CD4-positive, alpha-beta T cell treated with Interferon alpha-2 for 1 hour (primary cell): ENCODE measurements around the gene SCEL.
A peak's percentile ranks its signal among the peaks of the same experiment; 100 is the strongest.

Experiments used
- DNase-seq, 2 donors: peaks; one replicate each; pipeline ENCODE4 v3.0.0-alpha.2; 2020 to 2022

The SCEL gene

DNA sequence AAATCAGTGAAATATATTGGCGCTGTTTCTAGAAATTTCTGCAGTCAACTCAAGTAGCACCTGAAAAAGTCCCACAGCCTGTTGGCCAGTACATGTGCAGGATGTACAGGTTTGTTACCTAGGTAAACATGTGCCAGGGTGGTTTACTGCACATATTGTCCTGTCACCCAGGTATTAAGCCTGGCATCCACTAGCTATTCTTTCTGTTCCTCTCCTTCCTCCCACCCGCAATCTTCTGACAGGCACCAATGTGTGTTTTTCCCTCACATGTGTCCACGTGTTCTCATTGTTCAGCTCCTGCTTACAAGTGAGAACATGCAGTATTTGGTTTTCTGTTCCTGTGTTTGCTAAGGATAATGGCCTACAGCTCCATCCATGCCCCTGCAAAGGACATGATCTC lies 13.1 kb upstream of the SCEL start:
- DNase-seq: no peak

DNA sequence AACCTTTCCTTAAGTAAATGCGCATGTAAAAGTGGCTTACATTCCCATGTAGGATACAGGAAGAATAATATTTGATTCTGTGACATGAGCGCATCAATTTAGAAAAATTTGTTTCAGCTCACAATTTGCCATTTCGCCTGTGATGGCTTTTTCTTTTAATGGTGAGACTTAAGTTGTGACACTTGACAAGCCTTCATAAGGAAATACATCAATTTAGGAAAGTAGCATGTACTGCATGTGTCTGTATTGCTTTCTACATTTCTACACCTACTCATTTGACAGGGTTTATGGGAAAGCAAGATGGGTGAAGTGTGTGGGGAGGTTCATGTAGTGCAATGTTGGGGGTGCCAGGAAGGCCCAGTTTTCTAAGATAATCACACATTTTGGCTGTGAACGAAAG lies 12.1 kb upstream of the SCEL start:
- DNase-seq: no peak

DNA sequence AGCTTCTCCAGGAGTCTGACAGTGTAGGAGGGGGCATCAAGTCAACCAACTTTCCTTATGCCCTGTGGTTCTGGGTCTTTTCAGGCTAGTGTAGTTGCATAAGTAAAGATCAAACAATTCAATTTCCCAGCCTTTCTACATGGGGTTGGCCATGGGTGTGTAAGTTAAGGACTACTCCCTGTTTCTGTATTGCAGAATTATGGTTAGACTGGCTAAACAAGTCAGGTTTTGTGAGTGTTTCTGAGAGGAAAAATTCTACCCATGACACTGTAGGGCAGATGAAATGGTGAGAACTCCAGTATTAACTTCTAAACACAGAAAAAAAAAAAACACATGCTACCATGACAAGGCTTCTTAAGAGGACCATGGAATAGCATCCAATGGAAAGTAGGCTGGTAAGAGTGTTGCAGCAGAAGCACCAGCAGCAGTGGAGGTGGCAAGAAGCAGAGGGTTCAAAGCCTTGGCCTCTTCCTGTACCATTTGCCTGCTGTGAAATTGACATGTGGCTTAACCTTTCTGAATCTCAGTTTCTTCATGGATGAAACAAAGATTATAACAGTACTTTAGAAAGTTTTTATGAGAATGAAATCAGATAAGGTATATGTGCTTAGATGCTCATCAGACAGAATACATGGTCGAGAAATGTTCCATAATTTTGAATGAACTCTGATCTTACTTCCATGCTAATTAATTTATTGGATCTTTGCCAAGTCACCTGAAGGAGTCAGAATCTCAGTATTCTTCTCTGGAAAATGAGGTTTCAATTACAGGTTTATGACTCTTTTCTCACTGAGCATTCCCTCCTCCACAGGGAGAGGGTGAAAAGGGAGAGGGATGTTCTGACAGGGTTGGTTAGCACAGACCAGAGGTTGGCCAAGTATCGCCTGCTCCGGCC lies 11.4 kb upstream of the SCEL start:
- no peak for DNase-seq

DNA sequence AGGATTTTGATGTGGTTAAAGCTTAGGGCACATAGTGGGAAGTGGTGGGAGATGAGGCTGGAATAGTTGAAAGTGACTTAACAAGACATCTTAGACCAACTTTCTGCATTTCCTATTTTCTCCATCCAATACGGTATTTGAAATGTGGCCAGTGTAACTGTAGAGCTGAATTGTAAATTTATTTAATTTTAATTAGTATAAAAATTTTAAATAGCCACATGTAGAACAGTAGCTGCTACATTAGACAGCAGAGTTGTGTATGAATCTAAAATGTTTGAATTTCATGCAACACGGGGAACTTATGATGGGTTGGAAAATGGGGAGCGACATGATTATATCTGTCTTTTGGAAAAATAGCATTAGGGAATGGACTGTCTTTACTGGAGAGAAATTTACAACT lies 7.1 kb upstream of the SCEL start:
- no peak for DNase-seq

DNA sequence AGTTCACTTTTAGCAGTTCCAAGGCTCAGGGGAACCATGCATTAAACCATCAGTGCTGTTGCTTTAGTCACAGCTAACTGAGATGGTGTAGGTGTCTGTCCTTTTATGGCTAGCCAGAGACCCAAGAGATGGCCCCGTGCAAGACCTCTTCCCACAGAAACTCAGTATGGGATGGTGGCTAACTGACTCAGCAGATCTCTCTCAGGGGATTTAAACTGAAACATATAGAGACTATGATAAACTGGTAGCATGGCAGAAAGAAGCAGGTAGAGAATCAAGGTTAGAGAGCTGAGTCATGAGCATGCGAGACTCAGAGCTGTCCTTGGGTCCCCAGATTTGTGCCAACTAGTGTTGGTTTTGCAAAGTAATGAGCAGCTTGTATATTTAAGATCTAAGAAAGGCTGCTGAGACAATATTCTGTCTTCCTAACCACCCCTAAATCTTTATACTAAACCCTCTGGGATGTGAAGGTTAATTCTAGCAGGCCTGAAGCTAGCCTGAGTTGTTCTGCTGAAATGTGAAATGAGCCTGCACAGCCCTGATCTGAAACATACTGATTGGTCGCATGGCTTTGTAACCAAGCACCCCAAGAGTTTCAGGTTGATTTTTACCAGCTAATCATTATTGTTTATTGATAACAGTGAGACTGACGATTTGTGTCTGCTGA lies 6.5 kb upstream of the SCEL start:
- no peak for DNase-seq

DNA sequence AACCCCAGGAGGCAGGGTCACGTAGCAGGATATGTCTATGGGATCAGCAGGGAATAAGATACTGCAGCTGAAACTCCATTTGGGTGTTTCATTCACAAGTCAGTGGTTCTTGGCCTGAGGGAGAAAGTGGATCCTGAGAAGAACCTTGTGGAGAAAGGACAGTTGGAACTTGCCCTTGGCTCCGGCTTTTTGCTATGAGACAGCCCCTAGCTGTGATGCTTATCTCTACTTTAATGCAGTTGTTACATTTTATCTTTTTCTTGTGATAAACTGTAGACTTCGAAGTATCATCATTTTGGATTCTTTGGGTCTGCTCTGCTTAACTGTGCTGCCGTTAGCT lies 6.0 kb upstream of the SCEL start:
- no peak for DNase-seq

DNA sequence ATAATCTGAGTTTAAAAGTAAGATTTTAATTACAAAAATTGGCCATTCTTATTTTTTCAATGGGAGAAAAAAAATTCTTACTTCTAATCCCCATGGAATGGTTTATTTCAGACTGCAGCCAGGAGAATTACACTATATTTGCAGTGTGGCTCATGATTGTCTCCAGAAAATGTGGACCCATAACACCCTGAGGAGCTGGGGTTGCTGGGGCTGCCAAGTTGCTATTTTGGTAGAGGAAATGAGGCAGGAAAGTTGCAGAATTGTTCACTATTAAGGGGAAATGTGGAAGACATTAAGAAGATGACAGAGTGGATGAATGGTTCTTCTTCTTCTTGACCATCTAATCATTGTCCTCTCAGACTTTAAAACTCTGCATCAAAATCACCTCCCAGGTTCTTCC lies 4.6 kb upstream of the SCEL start:
- DNase-seq: no peak

DNA sequence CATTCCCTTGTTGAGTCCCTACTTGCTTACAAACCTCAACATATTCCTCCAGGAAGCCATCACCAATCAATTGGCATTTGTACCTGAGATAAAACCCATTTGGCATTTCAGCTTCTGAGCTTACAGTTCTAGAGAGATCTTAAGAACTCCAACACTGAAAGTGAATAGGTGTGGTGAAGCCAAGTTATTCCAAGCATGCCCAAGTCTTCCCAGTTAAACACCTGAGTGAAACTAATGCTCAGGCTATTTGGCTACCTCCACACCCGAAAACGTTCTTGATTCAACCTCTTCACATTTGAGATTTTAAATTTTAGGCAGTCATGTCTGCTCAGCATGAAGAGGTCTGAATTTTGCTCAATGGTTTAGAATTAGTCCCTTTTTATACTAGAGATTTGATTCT lies 2.5 kb upstream of the SCEL start:
- DNase-seq: no peak

DNA sequence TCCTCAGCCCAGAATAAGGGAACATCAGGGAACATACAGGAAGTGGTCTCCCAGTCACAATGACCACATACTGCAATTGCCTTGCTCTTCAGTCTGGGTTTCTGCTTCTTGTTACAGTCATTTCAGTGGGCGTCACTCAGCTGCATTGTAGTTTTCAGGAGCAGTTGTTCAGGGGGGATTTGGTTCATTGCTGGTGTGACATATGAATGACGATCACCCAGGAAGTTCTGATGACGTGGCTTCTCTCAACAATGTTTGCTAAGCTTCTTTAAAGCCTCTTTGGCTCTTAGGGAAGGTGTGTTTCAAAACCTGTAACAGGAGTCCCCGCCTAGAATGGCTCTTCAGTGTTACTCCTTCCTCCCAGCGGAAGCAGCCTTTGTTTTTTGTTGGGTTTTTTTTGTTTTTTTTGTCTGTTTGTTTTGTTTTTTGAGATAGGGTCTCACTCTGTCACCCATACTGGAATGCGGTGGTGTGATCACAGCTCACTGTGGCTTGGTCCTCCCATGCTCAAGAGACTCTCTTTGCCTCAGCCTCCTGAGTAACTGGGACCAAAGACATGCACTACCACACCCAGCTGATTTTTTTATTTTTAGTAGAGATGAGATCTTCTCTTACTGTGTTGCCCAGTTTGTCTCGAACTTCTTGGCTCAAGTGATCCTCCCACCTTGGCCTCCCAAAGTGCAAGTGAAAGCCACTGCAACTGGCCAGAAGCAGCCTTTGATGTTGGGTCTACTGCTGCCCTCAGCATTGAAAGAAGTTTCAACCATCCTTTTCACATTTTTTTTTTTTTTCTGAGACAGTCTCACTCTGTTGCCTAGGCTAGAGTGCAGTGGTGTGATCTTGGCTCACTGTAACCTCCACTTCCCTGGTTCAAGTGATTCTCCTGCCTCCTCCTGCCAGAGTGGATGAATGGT lies 1.4 kb upstream of the SCEL start:
- no peak for DNase-seq

DNA sequence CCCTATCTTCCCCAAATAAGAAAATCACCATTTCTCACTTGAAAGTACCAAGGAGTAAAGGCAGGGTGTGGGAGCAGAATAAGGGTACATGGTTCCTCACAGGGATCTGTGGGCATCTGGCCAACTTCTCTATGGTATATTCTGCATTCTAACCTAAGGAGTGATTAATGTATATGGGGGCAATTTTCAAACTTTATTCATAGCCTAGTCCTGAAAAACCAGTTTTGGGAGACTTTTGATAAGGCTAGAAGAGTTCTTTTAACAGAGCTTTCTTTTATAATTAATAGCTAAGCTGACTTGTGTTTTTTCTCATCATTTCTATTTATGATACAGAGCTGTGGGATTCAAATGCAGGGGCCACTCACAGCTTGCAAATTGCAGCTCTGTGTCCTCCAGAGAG lies 852 bp downstream of the SCEL start:
- no peak for DNase-seq

DNA sequence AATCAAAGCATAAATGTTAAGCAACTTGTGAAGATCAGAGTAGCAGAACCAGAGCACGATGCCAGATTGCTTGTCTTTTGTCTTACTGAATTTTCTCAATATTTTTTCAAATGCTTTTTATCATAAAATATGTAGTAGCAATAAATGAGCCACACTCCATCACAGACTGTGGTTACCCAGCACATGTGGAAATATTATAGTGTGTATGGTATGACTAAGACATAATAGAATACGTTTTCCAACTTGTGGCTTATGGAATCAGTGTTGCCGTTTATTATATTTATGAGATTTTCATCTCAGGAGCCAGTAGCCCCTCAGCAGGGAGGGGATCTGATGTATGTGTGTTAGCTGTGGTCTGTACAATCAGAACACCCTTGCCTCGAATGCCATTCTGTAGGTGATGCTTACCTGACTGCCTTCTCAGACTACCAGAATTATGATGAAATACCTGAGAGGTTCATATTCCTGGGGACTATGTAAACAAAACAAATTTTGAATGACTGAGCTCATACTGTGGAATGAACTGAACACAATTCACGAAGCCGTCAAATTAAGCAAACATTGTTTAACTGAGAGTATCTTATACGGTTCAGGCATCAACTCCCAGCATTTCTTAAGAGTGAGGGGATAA lies 1.9 kb downstream of the SCEL start:
- DNase-seq: no peak

DNA sequence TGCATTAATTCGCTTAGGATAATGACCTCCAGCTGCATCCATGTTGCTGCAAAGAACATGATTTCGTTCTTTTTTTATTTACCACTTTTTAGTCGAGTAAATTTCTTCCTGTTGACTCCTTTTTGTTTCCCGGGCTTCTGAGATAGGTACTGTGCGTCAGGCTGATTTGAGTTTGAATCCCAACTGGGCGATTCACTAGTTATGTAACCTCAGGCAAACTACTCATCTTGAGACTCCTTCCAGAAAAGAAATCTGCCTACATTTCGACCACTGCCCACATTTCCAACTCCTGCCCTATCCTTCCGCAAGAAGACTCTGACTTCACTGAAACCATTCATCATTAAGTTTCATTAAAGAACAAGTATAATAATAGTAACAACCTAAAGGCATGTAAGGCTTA lies 8.2 kb downstream of the SCEL start:
- DNase-seq: no peak

DNA sequence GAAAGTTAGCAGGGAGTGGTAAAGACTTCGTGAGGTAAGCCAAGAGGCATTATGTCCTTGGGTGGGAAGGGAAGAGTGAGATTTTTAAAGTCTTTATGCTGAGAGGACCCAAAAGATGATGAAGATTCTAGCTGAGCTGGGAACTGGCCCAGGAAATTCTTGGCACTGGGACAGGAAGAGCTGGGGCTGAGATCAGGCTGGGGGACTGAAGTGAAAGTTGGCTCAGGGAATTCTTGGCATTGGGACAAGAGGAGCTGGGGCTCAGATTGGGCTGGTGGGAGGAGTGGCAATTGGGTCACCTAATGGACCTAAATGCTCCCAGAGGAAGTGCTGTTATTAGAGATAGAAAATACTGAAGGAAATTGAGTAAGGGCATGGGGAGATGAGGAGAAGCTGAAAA lies 8.8 kb downstream of the SCEL start:
- DNase-seq: no peak

DNA sequence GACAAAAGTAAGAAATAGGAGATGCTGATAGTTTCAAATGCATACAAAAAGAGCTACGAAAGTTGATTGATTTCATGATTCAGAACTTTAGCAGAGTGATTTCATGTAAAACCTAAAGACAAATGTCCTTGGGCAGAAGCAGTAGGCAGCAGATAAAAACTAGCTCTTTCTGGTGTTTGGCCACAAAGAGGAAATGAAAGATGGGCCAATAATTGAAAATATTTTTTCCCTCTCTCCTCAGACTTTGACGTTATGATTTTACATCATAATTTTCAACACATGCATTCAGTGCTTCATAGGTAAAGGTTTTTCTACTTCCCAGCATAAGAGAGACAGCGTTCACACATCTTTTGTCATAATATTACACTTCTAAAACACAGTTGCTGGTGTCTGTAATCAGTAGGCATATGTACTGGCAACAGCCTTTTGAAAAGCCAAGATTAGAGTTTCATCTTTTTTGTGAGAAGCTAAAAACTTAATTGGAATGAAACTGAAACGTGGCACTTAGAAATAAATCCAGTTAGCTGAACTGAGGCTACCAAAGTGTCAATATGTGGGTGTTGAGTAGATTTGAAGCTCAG lies 9.3 kb downstream of the SCEL start:
- DNase-seq: no peak

DNA sequence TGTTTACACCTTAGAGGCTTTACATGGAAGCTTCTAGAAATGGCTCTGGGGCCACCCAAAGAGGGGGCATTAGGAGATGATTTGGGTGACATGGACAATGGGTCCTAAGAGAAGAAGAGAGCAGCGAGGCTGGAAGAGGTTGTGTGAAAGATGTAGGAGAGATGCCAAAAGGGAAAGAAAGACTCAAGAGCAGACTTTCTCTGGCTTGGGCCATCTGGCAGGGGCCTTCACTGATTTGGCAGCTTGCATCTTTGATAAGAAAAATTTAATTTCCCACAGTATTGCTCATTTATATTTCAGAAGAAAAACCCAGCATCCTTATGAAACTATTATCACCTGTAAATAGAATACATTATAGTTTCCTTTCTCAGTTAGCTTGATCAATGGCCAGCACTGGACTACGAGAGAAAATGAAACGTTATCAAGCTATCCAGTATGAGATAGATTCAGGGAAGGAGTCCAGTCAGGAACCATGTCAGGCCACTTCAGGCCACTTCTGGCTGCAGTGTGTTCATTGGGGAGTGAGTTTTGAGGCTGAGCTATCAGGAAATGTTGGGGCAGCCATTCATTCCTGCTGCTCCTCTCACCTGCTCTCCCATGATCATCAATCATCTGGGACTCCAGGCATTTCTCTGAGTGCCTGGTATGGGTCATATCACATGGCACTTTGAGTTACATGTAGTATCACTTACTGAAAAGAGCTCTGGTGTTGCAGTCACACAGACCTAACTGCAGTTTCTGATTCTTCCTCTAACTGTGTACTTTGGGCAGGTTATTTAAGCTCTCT lies 10.3 kb downstream of the SCEL start:
- DNase-seq: no peak

DNA sequence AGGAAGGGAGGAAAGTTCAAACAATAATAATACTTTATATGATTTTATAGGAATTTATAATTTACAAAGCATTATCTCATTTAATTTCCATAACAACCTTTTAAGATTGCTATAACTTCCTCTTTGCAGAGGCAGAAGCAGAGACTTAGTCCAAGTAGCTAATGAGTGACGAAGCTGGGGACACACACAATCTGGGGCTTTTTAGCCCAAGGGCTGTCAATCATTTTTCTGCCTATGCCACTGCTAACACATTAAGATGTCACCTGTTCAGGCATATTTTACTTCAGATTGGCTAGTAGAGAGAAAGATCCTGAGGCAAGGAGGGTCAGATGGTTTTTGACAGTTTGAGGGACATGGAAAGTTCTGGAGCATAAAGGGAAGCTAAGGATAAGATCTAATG lies 12.6 kb downstream of the SCEL start:
- no peak for DNase-seq

DNA sequence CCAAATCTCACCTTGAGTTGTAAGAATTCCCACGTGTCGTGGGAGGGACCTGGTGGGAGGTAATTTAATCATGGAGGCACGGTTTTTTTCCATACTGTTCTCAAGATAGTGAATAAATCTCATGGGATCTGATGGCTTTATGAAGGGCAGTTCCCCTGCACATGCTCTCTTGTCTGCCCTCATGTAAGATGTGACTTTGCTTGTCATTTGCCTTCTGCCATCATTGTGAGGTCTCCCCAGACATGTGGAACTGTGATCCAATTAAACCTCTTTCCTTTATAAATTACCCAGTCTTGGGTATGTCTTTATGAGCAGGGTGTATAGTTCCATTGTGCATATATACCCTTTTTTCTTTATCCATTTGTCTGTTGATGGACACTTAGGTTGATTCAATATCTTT lies 13.1 kb downstream of the SCEL start:
- DNase-seq: no peak

DNA sequence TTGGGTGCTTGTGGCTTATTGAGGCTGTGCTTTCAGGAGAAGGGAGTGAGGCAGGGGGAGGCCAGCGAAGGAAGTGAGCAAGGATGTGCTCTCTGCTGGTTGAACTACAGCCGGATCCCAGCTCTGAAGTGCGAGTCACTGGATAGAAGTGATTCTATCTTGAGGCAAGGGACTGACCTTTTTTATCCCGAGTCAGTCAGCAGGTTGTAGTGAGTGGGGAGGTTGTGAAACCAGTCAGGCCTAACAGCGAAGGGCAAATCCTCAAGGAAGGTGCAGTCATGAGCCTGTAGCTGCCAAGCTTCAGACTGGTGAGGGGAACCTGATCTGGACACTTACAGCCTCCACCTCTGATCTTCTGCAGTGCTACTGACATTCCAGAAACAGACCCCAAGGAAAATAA lies 18.6 kb downstream of the SCEL start:
- DNase-seq: no peak

DNA sequence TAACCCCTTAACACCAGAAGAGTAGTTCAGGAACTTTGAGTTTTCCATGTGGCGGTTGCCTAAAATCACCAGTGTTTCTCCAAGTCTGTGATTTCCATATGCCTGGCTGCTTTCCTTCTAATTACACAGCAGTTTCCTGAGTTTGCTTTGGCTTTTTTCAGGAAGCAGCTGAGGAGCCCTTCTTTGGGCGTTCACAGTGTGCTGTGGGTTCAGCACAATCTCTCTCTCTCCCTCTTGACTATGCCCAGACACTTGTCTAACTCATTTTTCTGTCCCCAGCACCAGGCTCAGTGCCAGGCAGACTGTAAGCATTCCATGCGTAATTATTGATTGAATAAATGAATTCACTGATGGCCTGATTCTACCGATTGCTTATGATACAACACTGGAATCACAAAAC lies 19.7 kb downstream of the SCEL start:
- no peak for DNase-seq

DNA sequence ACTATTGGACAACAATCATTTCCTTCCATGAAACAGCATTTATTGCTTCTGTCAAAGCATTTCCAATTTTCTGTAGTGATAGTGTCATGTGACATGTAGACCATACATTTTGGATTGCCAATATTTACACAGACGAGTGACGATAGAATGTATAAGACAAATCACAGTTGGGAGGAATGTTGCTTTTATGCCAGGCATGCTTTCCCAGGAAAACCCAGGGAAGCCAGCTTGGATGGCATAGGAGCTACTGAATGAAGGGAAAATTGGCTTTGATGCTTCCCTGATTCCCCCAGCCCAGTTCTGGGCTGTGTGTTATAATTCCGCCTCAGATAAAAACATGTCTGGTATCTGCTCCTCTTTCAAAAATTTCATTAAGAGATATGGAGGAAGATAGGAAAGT lies 22.5 kb downstream of the SCEL start:
- DNase-seq: no peak

DNA sequence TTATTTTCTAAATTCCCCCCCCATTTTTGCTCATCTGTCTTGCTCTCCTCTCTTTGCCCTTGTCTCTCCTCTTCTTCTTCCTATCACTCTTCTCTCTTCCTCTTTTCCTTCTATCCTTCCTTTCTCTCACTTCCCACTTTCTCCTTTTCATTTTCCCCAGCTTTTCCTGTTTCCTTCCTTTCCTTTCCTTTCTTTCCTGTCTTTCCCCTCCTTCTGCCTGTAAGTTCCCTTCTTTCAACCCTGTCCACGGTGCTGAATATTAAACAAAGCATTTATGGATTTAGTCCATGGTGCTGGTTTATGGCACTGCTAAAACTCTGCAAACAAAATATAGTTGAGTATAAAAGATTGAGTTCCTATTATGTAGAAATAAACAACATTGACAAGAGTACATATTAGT lies 27.6 kb downstream of the SCEL start:
- no peak for DNase-seq

DNA sequence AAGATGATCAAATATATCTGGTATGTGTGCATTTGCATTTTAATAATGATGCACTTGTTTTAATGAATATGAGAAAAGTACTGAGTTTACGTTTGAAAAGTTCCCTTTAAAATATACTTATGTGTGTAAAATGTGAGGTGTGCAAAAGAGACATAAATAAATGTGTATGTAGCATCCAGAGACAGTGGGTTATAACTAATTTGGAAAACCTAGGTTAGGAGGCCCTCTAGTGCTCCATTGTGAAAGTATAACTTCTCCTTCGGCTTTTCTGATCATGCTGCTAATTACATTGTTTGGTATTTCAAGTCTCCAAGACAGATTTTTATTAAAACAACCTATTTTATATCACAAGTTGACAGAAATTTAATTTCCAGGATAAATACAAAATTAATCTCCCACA lies 30.1 kb downstream of the SCEL start:
- peak in 1 of 2 donors; percentile 18 for DNase-seq
